ENCODE data around the gene BLNK. TPM values are rescaled to one million over a fixed set of nuclear protein-coding genes. Genes with fewer than 3 reads are reported as not detected.

Gene BLNK
- total RNA-seq, 2 experiments from 2014 or later, result not detected

GRCh38 chr10:96165726-96166125 lies 105.6 kb downstream of the BLNK start:
- H3K9me3 Mint-ChIP-seq (ENCODE audit: insufficient read depth), result peaks cover 37% of the 10 kb centered on the region
- peaks cover 22% of the 10 kb centered on the region for H3K36me3 Mint-ChIP-seq (ENCODE audit: low read depth)
- H3K4me3 Mint-ChIP-seq, result no peak overlapping the region
- no peaks in the 10 kb centered on the region for H3K4me1 Mint-ChIP-seq (ENCODE audit: low read depth)
- ATAC-seq (no peak), DNase-seq (no peak)
- no peak overlapping the region for H3K27ac Mint-ChIP-seq
- H3K27me3 Mint-ChIP-seq (ENCODE audit: low read depth), result no peaks in the 10 kb centered on the region
- POLR2A ChIA-PET, result no interaction called here
- CTCF ChIA-PET, result interaction anchor here (1.1 kb wide), 1 partner anchor 64 kb away, joined by 4 read pairs; no protein-coding TSS in a partner anchor

DNA sequence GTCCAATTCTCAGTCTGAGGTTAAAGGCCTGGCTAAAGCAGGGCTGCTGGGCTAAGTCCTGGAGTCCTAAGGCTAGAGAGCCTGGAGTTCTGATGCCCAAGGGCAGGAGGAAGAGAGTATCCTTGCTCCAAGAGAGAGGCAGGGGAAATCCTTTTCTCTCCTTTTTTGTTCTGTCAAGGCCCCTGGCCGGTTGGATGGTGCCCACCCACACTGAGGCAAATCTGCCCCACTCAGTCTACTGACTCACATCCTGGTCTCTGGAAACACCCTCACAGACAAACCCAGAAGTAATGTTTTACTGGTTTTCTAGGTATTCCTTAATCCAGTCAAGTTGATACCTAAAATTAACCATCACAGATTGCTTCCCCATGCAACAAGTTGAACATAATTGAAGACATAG lies 118.3 kb downstream of the BLNK start:
- ATAC-seq (no peak), DNase-seq (no peak)
- Mint-ChIP-seq H3K27ac (no peak overlapping the region), H3K27me3 (ENCODE audit: low read depth) (no peaks in the 10 kb centered on the region), H3K4me1 (ENCODE audit: low read depth) (no peaks in the 10 kb centered on the region), H3K4me3 (no peak overlapping the region), H3K36me3 (ENCODE audit: low read depth) (peaks cover 66% of the 10 kb centered on the region), H3K9me3 (ENCODE audit: insufficient read depth) (no peaks in the 10 kb centered on the region)
- ChIA-PET CTCF (no interaction called here), POLR2A (no interaction called here)

GRCh38 chr10:96152437-96152836 lies 118.9 kb downstream of the BLNK start:
- Mint-ChIP-seq H3K9me3 (ENCODE audit: insufficient read depth) (no peaks in the 10 kb centered on the region), H3K36me3 (ENCODE audit: low read depth) (peaks cover 59% of the 10 kb centered on the region), H3K4me3 (no peak overlapping the region), H3K27ac (no peak overlapping the region), H3K27me3 (ENCODE audit: low read depth) (no peaks in the 10 kb centered on the region), H3K4me1 (ENCODE audit: low read depth) (no peaks in the 10 kb centered on the region)
- no peak for DNase-seq
- ChIA-PET CTCF (no interaction called here), POLR2A (no interaction called here)
- no peak for ATAC-seq

Other genes with a start within 250 kb of the BLNK start
- gene CCNJ, start 228.0 kb downstream of the BLNK start, total RNA-seq, result 1 to 10 TPM; 4.5 to 5.3 TPM
- gene ZNF518A, start 141.3 kb downstream of the BLNK start, total RNA-seq, result 10 to 100 TPM; 15.3 to 16.5 TPM
- not detected for gene DNTT, start 32.9 kb upstream of the BLNK start, total RNA-seq
- not detected for gene OPALIN, start 87.4 kb upstream of the BLNK start, total RNA-seq
- under 1 TPM in 1 of 2 experiments, not detected in 1; 0.13 TPM for gene TLL2, start 242.4 kb upstream of the BLNK start, total RNA-seq

Measured in activated CD8-positive, alpha-beta T cell treated with anti-CD3 and anti-CD28 coated beads, Interleukin-2, amount 10 ng/mL, durations not matched to agents 7 days and 5 days (primary cell).